NCI-H69 (cell line): ENCODE results near the gene SIL1.
A peak's percentile ranks its signal among the peaks of the same experiment; 100 is the strongest.

Source experiments
- DNase-seq: peaks from one replicate; lab custom pipeline; 2025; lab: John Stamatoyannopoulos, UW

Gene SIL1

DNA sequence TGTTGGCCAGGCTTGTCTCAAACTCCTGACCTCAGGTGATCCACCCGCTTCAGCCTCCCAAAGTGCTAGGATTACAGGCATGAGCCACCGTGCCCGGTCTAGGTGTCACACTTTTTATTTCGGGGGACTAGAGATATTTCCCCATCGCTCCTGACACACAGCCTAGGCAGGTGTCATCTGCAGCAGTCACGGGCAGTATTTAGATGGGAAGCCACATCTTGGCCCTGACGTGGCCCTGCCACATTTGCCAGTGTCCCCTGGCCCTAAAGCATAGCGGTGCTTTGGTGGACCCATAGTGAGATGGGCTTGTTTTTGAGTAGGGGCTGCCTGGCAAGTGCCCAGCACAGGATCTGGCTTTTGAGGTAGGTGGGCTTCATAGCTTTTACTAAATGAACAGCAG is 278.0 kb downstream of the SIL1 start:
- no peak for DNase-seq

- no peak for DNase-seq
These were observed 279.5 kb downstream of the SIL1 start for GRCh38 chr5:138918686-138919085.

DNA sequence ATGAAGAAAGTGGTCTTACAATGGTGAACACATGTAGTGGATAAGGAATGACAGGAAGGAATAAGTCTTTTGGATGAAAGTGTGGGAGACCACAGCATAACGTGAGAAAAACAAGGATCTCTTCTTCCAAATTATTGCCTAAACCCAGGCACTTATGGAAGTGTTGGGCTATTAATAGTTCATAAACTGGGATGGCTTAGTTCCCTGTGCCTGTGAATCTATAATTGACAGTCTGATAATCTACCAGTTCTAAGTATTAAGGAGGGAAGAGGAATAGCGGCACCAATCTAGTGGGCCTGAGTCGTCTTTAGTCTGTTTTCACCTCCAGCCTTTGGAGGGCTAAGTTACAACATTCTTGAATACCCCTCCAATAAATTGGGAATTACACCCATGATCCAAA is 283.8 kb downstream of the SIL1 start:
- DNase-seq = no peak

DNA sequence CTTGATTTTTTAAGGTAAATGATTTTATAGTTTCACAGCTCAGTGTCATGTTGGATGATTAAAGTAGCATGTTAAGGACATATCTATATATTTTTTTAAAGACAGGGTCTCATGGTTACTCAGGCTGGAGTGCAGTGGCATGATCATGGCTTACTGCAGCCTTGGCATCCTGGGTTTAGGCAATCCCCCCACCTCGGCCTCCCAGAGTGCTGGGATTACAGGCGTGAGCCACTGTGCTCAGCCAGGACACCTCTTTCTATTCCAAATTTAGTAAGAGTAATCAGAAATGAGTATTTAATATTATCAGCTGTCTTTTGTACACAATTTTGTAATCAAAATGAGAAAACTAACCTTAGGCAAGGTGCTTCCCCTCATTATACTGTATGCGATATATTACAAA is 284.4 kb downstream of the SIL1 start:
- DNase-seq = no peak

- DNase-seq = no peak
These were observed 286.1 kb downstream of the SIL1 start for GRCh38 chr5:138912093-138912492.

DNA sequence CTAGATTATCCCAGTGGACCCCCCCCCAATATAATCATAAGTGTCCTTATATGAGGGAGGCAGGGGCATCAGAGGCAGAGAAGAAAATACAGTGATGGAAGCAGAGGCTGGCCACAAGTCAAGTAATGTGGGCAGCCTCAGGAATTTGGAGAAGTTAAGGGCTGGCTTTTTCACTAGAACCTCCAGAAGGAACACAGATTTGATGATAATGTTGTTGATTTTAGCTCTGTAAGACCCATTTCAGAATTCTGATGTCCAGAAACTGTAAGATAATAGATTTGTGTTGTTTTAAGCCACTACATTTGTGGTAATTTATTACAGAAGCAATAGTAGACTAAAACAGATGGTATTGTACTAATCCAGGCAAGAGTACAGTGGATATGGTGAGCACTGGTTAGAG is 286.7 kb downstream of the SIL1 start:
- no peak for DNase-seq

- DNase-seq = peak; percentile 29
These were observed 287.5 kb downstream of the SIL1 start for GRCh38 chr5:138910546-138911185.

- no peak for DNase-seq
These were observed 288.4 kb downstream of the SIL1 start for GRCh38 chr5:138909734-138910133.

DNA sequence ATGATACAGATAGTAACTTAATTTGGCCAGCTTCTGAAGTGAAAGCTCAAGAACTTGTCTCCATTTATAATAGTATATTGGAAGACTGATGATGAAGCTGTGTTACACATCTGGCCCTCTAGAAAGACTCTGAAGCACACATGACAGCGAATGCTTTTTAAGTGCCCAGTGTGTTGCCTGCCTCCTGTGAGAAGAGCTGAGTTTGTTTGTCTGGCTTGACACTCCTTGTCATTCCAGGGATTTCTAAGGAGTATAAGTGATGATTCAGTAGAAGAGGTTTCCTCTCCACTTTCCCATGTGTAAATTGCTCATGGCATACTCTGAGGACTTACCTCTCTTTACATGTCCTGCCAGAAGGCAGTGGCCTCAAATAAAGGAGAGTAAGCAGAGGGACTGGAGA is 292.6 kb downstream of the SIL1 start:
- no peak for DNase-seq

DNA sequence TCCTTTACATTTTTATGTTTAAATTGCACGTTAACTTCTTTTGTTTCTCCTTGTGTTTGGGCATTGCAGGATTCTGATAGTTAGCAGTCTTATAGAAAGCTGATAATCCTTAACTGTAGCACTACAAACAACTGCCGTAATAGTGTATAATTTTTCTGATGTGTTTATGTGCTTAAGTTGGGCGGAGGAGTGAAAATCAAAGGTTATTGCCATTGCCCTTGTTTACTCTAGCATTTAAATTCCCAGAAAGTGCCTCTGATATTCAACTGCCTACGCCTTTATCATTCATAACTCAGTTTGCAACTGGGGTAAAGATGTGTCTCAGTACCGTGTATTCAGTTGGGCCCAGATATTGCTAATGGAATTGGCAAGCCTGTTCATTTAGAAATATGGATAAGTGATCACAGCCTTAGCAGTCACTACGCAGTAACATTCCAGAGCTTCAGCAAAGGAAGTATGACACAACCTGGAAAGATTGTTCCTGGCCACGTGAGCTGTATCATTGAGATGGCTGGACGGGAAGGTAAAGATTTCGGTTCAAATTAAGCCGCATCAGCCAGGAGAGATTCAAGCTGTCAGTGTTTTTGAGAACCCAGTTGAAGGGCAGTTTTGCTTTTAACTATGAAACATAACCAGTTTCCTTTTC is 294.9 kb downstream of the SIL1 start:
- DNase-seq = no peak

DNA sequence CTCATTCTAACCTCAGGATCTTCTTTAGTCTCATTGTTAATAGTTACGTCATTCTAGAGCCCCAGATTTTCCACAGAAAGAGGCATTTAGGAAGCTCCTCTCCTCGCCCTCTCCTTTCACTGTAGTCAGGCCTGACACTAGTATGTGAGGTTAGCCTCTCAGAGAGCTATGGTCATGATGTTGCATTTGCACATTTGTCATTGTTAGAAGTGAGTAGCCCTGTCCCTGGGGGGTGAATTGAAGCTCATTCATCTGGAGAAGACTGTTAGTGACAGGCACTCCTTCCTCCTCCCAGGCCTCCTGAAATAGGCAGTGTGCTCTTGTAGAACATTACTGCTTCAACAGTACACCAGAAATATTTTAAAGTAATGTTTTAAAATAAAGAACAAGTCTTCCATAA is 296.5 kb downstream of the SIL1 start:
- DNase-seq = peak; percentile 62

GRCh38 chr5:138900281-138900965 is 297.7 kb downstream of the SIL1 start:
- no peak for DNase-seq

GRCh38 chr5:138898742-138899141 is 299.4 kb downstream of the SIL1 start:
- no peak for DNase-seq

DNA sequence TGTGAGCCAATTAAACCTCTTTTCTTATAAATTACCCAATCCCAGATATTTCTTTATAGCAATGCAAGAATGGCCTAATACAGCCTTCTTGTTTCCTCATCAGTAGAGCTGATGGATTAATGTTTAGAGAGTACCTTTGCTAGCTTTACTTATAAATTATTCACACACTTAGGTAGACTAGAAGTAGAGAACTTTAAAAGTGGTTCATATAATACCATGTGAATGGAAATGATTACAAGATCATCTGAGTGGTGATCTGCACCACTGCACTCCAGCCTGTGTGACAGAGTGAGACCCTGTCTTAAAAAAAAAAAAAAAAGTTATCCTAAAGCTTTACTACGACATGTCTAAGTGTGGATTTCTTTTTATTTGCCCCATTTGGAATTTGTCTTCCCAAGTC is 299.9 kb downstream of the SIL1 start:
- DNase-seq = no peak
